ENCODE data around the gene FANCD2.
A peak's percentile ranks its signal among the peaks of the same experiment; 100 is the strongest.
"Not testable (repeated sequence)": the region's sequence is repeated elsewhere in the genome, so short reads cannot be mapped to it uniquely, and the experiment has no call there.

The FANCD2 gene

GRCh38 chr3:10026084-10026890 lies at the start of gene FANCD2:
FANCD2 (plus strand) TSS chr3:10026437; CDS start chr3:10028658, 2,221 bp downstream.
- peak; percentile 80 for DNase-seq

- peak; percentile 76 for DNase-seq
Observed at GRCh38 chr3:9976721-9977709, 49.2 kb upstream of the FANCD2 start.

GRCh38 chr3:9978710-9979305 lies 47.4 kb upstream of the FANCD2 start:
- DNase-seq: no peak

- no peak for DNase-seq
Observed at GRCh38 chr3:9980251-9980650, 46.0 kb upstream of the FANCD2 start.

GRCh38 chr3:9986230-9986725 lies 40.0 kb upstream of the FANCD2 start:
- DNase-seq: no peak

- DNase-seq: no peak
Observed at GRCh38 chr3:9994086-9994844, 32.0 kb upstream of the FANCD2 start.

- no peak for DNase-seq
Observed at GRCh38 chr3:10000686-10001085, 25.6 kb upstream of the FANCD2 start.

GRCh38 chr3:10002951-10003350 lies 23.3 kb upstream of the FANCD2 start:
- no peak for DNase-seq

- no peak for DNase-seq
Observed at GRCh38 chr3:10004506-10004905, 21.7 kb upstream of the FANCD2 start.

GRCh38 chr3:10004960-10005564 lies 21.2 kb upstream of the FANCD2 start:
- no peak for DNase-seq

GRCh38 chr3:10006048-10006761 lies 20.0 kb upstream of the FANCD2 start:
- DNase-seq: no peak

GRCh38 chr3:10006762-10007090 lies 19.5 kb upstream of the FANCD2 start:
- no peak for DNase-seq

GRCh38 chr3:10007126-10007782 lies 19.0 kb upstream of the FANCD2 start:
- DNase-seq: no peak

- not testable (repeated sequence) for DNase-seq
Observed at GRCh38 chr3:10008216-10008587, 18.0 kb upstream of the FANCD2 start.

GRCh38 chr3:10008588-10009344 lies 17.5 kb upstream of the FANCD2 start:
- DNase-seq: no peak

GRCh38 chr3:10010421-10010877 lies 15.8 kb upstream of the FANCD2 start:
- DNase-seq: no peak

- peak; percentile 44 for DNase-seq
Observed at GRCh38 chr3:10010878-10011465, 15.3 kb upstream of the FANCD2 start.

GRCh38 chr3:10011631-10012030 lies 14.6 kb upstream of the FANCD2 start:
- no peak for DNase-seq

- DNase-seq: no peak
Observed at GRCh38 chr3:10012106-10012505, 14.1 kb upstream of the FANCD2 start.

Measured in GDM1 (cell line).